GM12864 (cell line): ENCODE results near the gene INS.

Experiments
- DNase-seq: peaks from one replicate; pipeline ENCODE4 v3.0.0-alpha.2; 2011; ENCODE audit warnings: low read depth
- H3K4me3 ChIP-seq: 2 replicates; pipeline ENCODE4 v1.5.1; 2011; ENCODE audit warnings: mild to moderate bottlenecking, low read depth, low read length, control low read depth
- TF ChIP-seq, protein P1 (sequence below): IDR thresholded peaks from 2 replicates; pipeline ENCODE4 v1.5.1; 2011; ENCODE audit warnings: low read depth, mild to moderate bottlenecking, moderate library complexity, low read length, control low read depth, inconsistent platforms; ENCODE audit errors: missing control alignments

The INS gene

GRCh38 chr11:2131371-2132236, 29.4 kb downstream of the INS start:
- no peak for DNase-seq
- H3K4me3 ChIP-seq, result no peak overlapping the region
- TF ChIP-seq, protein P1, sequence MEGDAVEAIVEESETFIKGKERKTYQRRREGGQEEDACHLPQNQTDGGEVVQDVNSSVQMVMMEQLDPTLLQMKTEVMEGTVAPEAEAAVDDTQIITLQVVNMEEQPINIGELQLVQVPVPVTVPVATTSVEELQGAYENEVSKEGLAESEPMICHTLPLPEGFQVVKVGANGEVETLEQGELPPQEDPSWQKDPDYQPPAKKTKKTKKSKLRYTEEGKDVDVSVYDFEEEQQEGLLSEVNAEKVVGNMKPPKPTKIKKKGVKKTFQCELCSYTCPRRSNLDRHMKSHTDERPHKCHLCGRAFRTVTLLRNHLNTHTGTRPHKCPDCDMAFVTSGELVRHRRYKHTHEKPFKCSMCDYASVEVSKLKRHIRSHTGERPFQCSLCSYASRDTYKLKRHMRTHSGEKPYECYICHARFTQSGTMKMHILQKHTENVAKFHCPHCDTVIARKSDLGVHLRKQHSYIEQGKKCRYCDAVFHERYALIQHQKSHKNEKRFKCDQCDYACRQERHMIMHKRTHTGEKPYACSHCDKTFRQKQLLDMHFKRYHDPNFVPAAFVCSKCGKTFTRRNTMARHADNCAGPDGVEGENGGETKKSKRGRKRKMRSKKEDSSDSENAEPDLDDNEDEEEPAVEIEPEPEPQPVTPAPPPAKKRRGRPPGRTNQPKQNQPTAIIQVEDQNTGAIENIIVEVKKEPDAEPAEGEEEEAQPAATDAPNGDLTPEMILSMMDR, result no peak

- H3K4me3 ChIP-seq, result no peak overlapping the region
- DNase-seq, result no peak
- TF ChIP-seq, protein P1, result no peak
These were observed 30.1 kb downstream of the INS start for GRCh38 chr11:2130881-2131352.

- H3K4me3 ChIP-seq, result no peak overlapping the region
- TF ChIP-seq, protein P1, result no peak
- no peak for DNase-seq
These were observed 31.2 kb downstream of the INS start for GRCh38 chr11:2129699-2130366.

DNA sequence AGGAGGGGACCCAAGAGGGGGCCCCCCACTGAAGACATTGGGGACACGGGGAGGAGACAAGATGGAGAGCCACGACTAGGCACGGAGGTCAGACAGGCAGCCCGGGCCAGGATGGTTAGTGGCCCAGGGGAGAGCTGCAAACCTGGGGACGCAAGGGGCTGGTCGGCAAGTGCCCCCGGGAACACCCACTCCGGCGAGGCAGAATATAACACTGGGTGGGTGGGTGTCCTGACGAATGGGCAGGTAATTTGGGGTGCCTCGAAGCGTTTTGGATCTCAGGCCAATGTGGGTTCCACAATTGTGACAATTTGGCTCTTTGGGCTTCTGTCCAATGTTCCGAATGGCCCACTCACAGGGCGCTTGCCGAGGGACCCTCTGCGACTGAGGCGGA, 31.7 kb downstream of the INS start:
- TF ChIP-seq, protein P1, result no peak
- H3K4me3 ChIP-seq, result no peak overlapping the region
- DNase-seq, result no peak

DNA sequence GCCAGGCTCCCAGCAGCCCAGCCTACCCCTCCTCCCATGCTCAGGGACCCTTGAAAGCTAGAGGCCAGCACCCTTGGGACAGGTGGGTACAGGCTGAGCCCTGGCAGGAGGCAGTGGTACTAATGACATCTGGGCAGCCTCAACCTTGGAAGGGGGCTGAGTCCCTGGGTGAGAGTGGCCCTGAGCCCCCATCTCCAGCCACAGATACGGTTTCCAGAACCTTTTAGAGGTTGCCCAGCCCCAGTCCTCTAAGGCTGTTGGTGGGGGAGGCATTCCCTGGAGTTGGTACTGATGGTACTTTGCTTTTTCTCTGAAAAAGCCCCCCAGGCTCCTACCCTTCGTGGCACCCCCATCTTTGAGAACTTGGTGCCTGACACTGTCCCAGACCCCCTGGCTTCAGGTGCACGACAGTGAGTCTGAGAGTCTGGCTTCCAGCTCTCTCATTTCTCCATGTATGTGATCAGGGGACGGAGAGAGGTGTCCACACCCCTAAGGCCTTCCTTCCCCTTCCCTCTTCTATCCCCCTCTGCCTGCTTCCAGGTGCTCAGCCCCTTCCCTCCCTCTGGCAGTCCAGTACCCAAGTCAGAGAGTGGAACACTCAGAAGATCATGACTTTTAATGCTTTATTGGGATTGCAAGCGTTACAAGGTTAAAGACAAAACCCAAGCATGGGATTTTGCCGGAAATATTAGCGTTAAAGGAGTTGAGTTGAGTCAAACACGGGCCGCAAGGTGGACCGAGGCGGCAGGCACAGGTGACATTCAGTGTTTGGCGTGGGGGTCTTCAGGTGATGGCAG, 32.3 kb downstream of the INS start:
- H3K4me3 ChIP-seq, result no peak overlapping the region
- DNase-seq, result no peak
- TF ChIP-seq, protein P1, result no peak

DNA sequence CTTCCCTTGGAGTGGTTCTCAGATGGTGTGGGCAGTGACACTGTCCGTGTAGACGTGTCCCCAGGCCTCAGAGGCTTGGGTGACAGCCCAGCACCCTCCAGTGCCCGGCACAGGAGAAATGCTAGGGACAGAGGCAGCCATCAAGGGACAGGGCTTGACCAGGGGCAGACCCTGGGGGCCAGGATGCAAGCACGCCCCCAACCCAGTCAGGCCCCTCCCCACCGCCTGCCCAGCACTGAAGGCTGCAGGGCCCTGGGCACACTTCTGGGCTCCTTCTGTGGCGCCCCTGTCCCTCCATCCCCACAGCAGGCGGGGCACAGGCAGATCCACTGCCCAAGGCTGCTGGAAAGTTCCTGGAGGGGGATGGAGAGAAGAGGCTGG, 32.9 kb downstream of the INS start:
- H3K4me3 ChIP-seq, result no peak overlapping the region
- DNase-seq, result no peak
- TF ChIP-seq, protein P1, result no peak
